ENCODE results near the gene TLL1.

GRCh38 chr4:165867961-165868360 lies 5.1 kb upstream of the TLL1 start:
- TF ChIP-seq CTCF (conservative IDR thresholded peaks at IDR 0.05; ENCODE audit: low read depth, low read length), result no peak
- no peak for TF ChIP-seq EZH2 (IDR thresholded peaks at IDR 0.05; ENCODE audit: borderline replicate concordance, low read depth, low read length, poor library complexity, severe bottlenecking)
